Lung microvascular endothelial cell (primary cell): ENCODE data around the gene IFNK. TPM values are rescaled to one million over a fixed set of nuclear protein-coding genes. Genes with fewer than 3 reads are reported as not detected.

ENCODE experiments used
- DNase-seq, 2 donors: peaks; one replicate each; pipeline versions ENCODE4 v3.0.0 to v3.0.0-alpha.2; 2010; ENCODE audit warnings: low read depth in 2 of 2
- total RNA-seq: library from RNA; depleted of rRNA; stranded (reverse); fragments of >200 nt; gene quantifications from 2 replicates; pipeline ENCODE4 v1.2.1, GENCODE V29; 2014

Gene IFNK
- total RNA-seq, 1 donor from 2014 or later: not detected

DNA sequence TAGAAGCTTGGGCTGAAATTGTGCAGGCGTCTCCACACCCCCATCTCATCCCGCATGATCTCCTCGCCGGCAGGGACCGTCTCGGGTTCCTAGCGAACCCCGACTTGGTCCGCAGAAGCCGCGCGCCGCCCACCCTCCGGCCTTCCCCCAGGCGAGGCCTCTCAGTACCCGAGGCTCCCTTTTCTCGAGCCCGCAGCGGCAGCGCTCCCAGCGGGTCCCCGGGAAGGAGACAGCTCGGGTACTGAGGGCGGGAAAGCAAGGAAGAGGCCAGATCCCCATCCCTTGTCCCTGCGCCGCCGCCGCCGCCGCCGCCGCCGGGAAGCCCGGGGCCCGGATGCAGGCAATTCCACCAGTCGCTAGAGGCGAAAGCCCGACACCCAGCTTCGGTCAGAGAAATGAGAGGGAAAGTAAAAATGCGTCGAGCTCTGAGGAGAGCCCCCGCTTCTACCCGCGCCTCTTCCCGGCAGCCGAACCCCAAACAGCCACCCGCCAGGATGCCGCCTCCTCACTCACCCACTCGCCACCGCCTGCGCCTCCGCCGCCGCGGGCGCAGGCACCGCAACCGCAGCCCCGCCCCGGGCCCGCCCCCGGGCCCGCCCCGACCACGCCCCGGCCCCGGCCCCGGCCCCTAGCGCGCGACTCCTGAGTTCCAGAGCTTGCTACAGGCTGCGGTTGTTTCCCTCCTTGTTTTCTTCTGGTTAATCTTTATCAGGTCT lies 49.0 kb downstream of the IFNK start, which contains the start of gene C9orf72:
Gene C9orf72 (minus strand): TSS at position 564 of the 716 bp plus-strand sequence. CDS start 6,361 bp downstream, outside the sequence.
- DNase-seq: peak in 1 of 2 donors; percentile 70

DNA sequence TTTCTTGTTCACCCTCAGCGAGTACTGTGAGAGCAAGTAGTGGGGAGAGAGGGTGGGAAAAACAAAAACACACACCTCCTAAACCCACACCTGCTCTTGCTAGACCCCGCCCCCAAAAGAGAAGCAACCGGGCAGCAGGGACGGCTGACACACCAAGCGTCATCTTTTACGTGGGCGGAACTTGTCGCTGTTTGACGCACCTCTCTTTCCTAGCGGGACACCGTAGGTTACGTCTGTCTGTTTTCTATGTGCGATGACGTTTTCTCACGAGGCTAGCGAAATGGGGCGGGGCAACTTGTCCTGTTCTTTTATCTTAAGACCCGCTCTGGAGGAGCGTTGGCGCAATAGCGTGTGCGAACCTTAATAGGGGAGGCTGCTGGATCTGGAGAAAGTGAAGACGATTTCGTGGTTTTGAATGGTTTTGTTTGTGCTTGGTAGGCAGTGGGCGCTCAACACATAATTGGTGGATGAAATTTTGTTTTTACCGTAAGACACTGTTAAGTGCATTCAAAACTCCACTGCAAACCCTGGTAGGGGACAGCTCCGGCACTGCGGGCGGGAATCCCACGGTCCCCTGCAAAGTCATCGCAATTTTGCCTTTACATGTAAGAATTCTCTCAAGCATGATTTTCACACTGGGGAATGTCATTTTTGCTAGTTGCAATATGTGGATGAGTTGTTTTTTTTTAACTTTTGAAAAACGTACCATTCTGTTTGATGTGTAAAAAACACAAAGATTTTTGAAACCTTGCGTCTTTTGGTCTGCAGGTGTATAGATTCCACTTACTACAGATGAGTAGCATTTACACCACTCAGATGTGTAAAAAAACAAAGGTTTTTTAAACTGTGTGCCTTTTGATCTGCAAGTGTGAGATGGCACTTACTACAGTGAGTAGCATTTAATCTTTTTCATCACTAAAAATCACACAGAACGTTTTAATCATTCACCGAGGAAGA lies 49.8 kb downstream of the IFNK start:
- peak; percentile 100 for DNase-seq

Other genes starting within 250 kb of the IFNK start
- gene EQTN, start 227.1 kb upstream of the IFNK start, total RNA-seq: not detected in 2 replicates
- gene MOB3B, start 5.5 kb downstream of the IFNK start, total RNA-seq: 0.65 and 0.99 TPM in 2 replicates
- gene C9orf72, start 49.2 kb downstream of the IFNK start, total RNA-seq: 5.2 and 7.5 TPM in 2 replicates